Sigmoid colon (tissue), 7 donors: ENCODE results near the gene ZNF462. TPM values are rescaled to one million over a fixed set of nuclear protein-coding genes. Genes with fewer than 3 reads are reported as not detected.
A peak's percentile ranks its signal among the peaks of the same experiment; 100 is the strongest.

Experiments used
- DNase-seq: peaks from one replicate; pipeline ENCODE4 v3.0.0-alpha.2; 2019
- H3K27ac ChIP-seq, 4 donors: fragments of 200-600 bp; sonication (generic); one replicate each; pipeline ENCODE4 v1.5.1; 2016 to 2019; ENCODE audit warnings: mild to moderate bottlenecking in 1 of 4
- H3K27me3 ChIP-seq, 3 donors: fragments of 200-600 bp; sonication (generic); one replicate each; pipeline ENCODE4 v1.5.1; 2019; ENCODE audit warnings: mild to moderate bottlenecking in 1 of 3
- H3K36me3 ChIP-seq, 4 donors: fragments of 200-600 bp; sonication (generic); one replicate each; pipeline ENCODE4 v1.5.1; 2016 to 2019
- H3K4me1 ChIP-seq, 4 donors: fragments of 200-600 bp; sonication (generic); one replicate each; pipeline ENCODE4 v1.5.1; 2017 to 2019
- H3K4me3 ChIP-seq, 4 donors: fragments of 200-600 bp; sonication (generic); one replicate each; pipeline ENCODE4 v1.5.1; 2017 to 2019; ENCODE audit warnings: mild to moderate bottlenecking in 2 of 4, moderate library complexity in 1 of 4
- H3K9me3 ChIP-seq, 4 donors: fragments of 200-600 bp in 3 of 4; sonication (generic) in 3 of 4; one replicate each; pipeline versions ENCODE4 v1.5.1 to v1.6.1; 2013 to 2019
- EP300 ChIP-seq, 4 donors: sonication (generic); formaldehyde crosslinking; IDR thresholded peaks; one replicate each; pipeline ENCODE4 v1.6.1; 2017; ENCODE audit warnings: antibody characterized with exemption in 4 of 4
- POLR2A ChIP-seq, 2 donors: fragments of 450-650 bp; IDR thresholded peaks; one replicate each; pipeline ENCODE4 v1.6.1; 2016; ENCODE audit warnings: antibody characterized with exemption in 2 of 2, mild to moderate bottlenecking in 2 of 2, moderate library complexity in 2 of 2
- POLR2AphosphoS5 ChIP-seq, 4 donors: sonication (generic); formaldehyde crosslinking; IDR thresholded peaks; one replicate each; pipeline ENCODE4 v1.6.1; 2017; ENCODE audit warnings: antibody characterized with exemption in 4 of 4
- WGBS, 2 donors: extraction: QIAGEN DNeasy Blood & Tissue Kit; methylation state at CpG; one replicate each; pipeline ENCODE4 v1.1.7; 2013; 5-methylcytosine and 5-hydroxymethylcytosine counted together
- intact Hi-C: fragments of 100-400 bp; cut with DNase I; formaldehyde crosslinking; loops from one replicate; pipeline ENCODE4 v1.15.1; 2023
- polyA plus RNA-seq, 3 donors: library from polyadenylated mRNA; stranded (reverse); fragments of 200-250 nt; gene quantifications; one replicate each; pipeline ENCODE4 v1.2.3, GENCODE V29; 2013
- total RNA-seq, 4 donors: library from RNA; depleted of rRNA; stranded (reverse); fragments of >200 nt; gene quantifications; one replicate each; pipeline ENCODE4 v1.1.0, GENCODE V29; 2016
- TF ChIP-seq, protein P1 (sequence below), 4 experiments: fragments of 450-650 bp in 3 of 4; fragments of 200-600 bp in 1 of 4; IDR thresholded peaks; one replicate each; pipeline ENCODE4 v1.5.1; 2016 to 2019; ENCODE audit warnings: antibody characterized with exemption in 4 of 4, mild to moderate bottlenecking in 3 of 4, moderate library complexity in 2 of 4
- donor health status: healthy with polysubstance abuse.
- donor health status: Bipolar disorder and iron deficiency.
- donor health status: healthy.

ZNF462 gene
- total and polyA plus RNA-seq, 7 donors, result 0.60 to 33.8 (median 21.7) TPM

DNA sequence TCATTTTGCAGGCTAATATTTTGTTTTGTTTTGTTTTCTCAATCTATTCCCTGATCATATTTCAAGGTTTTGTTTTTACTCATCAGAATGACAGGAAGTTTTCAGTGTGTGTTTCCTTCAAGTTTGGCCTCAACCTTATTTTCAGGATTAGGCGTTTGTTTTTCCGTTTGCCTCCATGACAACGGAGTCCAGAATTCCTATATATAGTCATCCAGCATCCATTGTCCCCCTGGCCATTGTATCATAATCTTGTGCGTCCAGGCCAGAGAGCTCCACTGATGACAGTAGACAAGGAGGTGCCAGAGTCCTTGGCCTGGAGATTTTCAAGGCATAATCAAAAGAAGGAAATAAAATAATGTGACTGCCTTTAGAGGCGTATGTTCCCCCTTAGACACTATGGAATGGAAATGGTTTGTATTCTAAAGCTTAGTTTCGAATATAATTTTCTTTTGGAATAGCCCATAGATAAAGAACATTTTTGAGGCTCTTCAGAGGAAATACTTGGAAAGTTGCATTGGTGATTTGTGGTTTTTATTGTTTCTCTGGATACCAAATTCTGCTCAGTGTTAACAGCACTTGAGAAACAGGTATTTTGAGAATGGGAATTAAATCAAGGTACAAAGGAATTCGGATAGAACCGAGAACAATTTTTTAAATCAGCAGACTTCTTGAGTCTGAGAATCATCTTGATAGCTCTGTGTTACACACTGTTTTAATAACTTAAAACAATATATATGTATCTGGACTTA is 99.8 kb downstream of the ZNF462 start:
- DNase-seq, result no peak
- peak in 1 of 4 donors; percentile 29 for TF ChIP-seq POLR2AphosphoS5 (IDR thresholded peaks at IDR 0.05)
- no peak for TF ChIP-seq POLR2A (IDR thresholded peaks at IDR 0.05)
- no peak overlapping the region for H3K4me3 ChIP-seq
- H3K4me1 ChIP-seq, result peaks cover 0 to 38% (median 19%) of the 10 kb centered on the region in 4 donors
- peak overlapping the region in 3 of 4 donors; percentile 8 to 35 (median 9) for H3K27ac ChIP-seq
- H3K36me3 ChIP-seq, result no peaks in the 10 kb centered on the region
- intact Hi-C loops, result no loop called here
- no peaks in the 10 kb centered on the region for H3K9me3 ChIP-seq
- H3K27me3 ChIP-seq, result no peaks in the 10 kb centered on the region
- whole genome bisulfite sequencing, 2 donors, result 86 to 92% methylated on average over 8 of the region's 8 CpGs

DNA sequence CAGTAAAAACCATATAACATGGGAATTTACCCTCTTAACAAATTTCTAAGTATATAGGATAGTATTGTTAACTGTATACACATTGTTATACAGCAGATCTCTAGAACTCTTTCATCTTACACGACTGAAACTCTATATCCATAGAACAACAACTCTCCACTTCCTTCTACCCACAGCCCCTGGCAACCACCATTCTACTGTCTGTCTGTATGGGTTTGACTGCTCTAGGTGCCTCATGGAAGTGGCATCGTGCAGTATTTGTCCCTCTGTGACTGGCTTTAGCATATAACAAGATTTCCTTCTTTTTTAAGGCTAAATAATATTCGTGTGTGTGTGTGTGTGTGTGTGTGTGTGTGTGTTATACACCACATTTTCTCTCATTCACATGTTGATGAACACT is 100.7 kb downstream of the ZNF462 start:
- TF ChIP-seq EP300 (IDR thresholded peaks at IDR 0.05), result no peak
- no peak for TF ChIP-seq POLR2AphosphoS5 (IDR thresholded peaks at IDR 0.05)
- no peak for TF ChIP-seq POLR2A (IDR thresholded peaks at IDR 0.05)
- TF ChIP-seq, protein P1, sequence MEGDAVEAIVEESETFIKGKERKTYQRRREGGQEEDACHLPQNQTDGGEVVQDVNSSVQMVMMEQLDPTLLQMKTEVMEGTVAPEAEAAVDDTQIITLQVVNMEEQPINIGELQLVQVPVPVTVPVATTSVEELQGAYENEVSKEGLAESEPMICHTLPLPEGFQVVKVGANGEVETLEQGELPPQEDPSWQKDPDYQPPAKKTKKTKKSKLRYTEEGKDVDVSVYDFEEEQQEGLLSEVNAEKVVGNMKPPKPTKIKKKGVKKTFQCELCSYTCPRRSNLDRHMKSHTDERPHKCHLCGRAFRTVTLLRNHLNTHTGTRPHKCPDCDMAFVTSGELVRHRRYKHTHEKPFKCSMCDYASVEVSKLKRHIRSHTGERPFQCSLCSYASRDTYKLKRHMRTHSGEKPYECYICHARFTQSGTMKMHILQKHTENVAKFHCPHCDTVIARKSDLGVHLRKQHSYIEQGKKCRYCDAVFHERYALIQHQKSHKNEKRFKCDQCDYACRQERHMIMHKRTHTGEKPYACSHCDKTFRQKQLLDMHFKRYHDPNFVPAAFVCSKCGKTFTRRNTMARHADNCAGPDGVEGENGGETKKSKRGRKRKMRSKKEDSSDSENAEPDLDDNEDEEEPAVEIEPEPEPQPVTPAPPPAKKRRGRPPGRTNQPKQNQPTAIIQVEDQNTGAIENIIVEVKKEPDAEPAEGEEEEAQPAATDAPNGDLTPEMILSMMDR (IDR thresholded peaks at IDR 0.05), result no peak
- H3K27me3 ChIP-seq, result no peaks in the 10 kb centered on the region
- 67 to 72% methylated on average over 3 of the region's 3 CpGs for WGBS, 2 donors
- no peak overlapping the region for H3K4me3 ChIP-seq
- intact Hi-C loops, result no loop called here
- H3K4me1 ChIP-seq, result peaks cover 0 to 30% (median 12%) of the 10 kb centered on the region in 4 donors
- H3K36me3 ChIP-seq, result no peaks in the 10 kb centered on the region
- H3K27ac ChIP-seq, result no peak overlapping the region
- DNase-seq, result no peak
- H3K9me3 ChIP-seq, result no peaks in the 10 kb centered on the region

DNA sequence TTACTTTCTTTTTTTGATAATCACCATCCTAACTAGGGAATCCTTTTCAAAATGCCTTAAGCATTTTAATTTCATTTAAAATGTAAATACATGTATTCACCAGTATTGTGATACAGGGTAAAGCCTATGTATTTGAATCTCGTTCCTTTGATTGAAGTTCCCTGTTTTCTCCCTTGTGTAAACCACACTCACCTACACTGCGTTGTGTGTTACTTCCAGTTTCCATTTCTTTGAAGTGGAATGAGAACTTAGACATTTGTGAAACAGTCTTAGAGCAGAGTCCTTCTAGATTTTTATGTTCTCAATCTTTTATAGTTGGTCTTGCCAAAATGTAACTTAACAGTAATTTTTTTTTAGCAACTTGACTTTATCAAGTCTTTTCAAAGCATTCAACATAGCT is 101.4 kb downstream of the ZNF462 start:
- no peak for DNase-seq
- no peak overlapping the region for H3K4me3 ChIP-seq
- H3K36me3 ChIP-seq, result no peaks in the 10 kb centered on the region
- H3K27ac ChIP-seq, result no peak overlapping the region
- intact Hi-C loops, result no loop called here
- TF ChIP-seq POLR2AphosphoS5 (IDR thresholded peaks at IDR 0.05) (no peak), POLR2A (IDR thresholded peaks at IDR 0.05) (no peak), EP300 (IDR thresholded peaks at IDR 0.05) (no peak)
- TF ChIP-seq, protein P1 (IDR thresholded peaks at IDR 0.05), result no peak
- no peaks in the 10 kb centered on the region for H3K9me3 ChIP-seq
- WGBS, 2 donors, result 25 to 58% methylated on average over 2 of the region's 2 CpGs
- no peaks in the 10 kb centered on the region for H3K27me3 ChIP-seq
- peaks cover 0 to 30% (median 9%) of the 10 kb centered on the region in 4 donors for H3K4me1 ChIP-seq

DNA sequence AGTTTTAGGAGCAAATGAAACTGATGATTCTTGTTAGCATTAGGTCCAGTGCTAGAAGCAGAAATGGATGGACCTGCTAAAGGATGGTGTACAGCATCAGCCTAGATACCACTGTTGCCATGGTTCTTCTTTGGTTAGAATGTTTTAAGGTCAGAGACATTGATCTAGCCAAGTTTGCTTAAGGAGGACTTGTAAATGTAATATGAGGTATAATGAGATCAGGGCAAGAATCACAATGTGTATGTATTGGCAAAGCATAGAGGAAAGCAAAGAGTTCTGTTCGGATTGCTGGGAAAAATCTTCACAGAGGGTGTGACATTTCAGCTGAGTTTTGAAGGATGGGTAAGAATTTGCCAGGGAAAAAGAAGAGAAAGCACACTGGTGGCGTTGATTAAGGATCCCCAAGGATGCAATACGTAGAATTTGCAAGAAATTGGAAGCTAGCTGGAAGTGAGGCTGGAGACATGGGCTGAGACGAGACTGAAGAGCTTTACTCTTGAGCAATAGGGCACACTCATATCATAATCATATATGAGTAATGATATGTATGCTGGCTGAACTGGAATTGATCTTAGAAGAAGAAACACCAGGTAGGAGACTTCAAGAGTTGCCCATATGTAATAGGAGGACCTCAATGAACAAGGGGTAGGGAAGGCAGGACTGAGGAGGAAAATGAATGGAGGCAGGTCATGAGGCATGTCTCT is 102.0 kb downstream of the ZNF462 start:
- Histone ChIP-seq H3K9me3 (no peaks in the 10 kb centered on the region), H3K36me3 (no peaks in the 10 kb centered on the region), H3K4me1 (peaks cover 0 to 25% (median 5%) of the 10 kb centered on the region in 4 donors), H3K4me3 (no peak overlapping the region), H3K27ac (no peak overlapping the region), H3K27me3 (no peaks in the 10 kb centered on the region)
- WGBS, 2 donors, result 87 to 90% methylated on average over 4 of the region's 4 CpGs
- DNase-seq, result no peak
- intact Hi-C loops, result no loop called here
- TF ChIP-seq POLR2AphosphoS5 (IDR thresholded peaks at IDR 0.05), result no peak
- TF ChIP-seq POLR2A (IDR thresholded peaks at IDR 0.05), result no peak
- TF ChIP-seq, protein P1 (IDR thresholded peaks at IDR 0.05), result no peak
- TF ChIP-seq EP300 (IDR thresholded peaks at IDR 0.05), result no peak

DNA sequence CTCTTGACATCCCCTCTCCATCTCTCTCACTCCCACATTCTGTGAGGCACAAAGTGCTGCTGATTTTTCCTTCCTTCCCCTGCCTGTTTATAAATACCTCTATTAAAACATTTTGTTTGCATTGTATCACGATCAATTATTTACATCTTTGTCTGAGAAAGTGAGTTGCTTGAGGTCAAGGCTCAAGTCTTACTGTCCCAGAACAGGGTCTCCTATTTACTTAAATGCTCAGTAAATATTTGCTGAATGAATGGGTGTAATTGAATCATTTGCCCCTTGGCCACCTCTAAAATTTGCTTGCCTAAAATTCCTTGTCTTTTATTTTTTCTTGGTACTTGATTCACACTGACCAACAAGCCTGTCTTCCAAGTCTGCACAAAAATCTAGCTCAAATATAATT is 103.5 kb downstream of the ZNF462 start:
- no peaks in the 10 kb centered on the region for H3K36me3 ChIP-seq
- DNase-seq, result no peak
- WGBS, 2 donors, result 37 to 73% methylated on average over 1 of the region's 1 CpG
- TF ChIP-seq, protein P1 (IDR thresholded peaks at IDR 0.05), result no peak
- TF ChIP-seq POLR2A (IDR thresholded peaks at IDR 0.05) (no peak), EP300 (IDR thresholded peaks at IDR 0.05) (no peak), POLR2AphosphoS5 (IDR thresholded peaks at IDR 0.05) (no peak)
- H3K27me3 ChIP-seq, result no peaks in the 10 kb centered on the region
- H3K27ac ChIP-seq, result no peak overlapping the region
- no peaks in the 10 kb centered on the region for H3K9me3 ChIP-seq
- peaks cover 0 to 24% (median 4%) of the 10 kb centered on the region in 4 donors for H3K4me1 ChIP-seq
- no peak overlapping the region for H3K4me3 ChIP-seq
- intact Hi-C loops, result no loop called here
